Astrocyte of the spinal cord (primary cell): Measurements from ENCODE around the gene SLIT2.

ENCODE experiments used
- DNase-seq: peaks from one replicate; pipeline ENCODE4 v3.0.0; 2011; ENCODE audit warnings: low read depth, low spot score
- H3K4me3 ChIP-seq: 2 replicates; pipeline ENCODE4 v1.5.1; 2011; ENCODE audit warnings: low read depth, mild to moderate bottlenecking, low read length, moderate library complexity
- CTCF ChIP-seq: IDR thresholded peaks from 2 replicates; pipeline ENCODE4 v1.5.1; 2012; ENCODE audit warnings: low read depth, mild to moderate bottlenecking, low read length, inconsistent platforms
- in situ Hi-C: cut with HindIII; loops from 2 replicates; pipeline ENCODE4 v1.10.0; 2017; ENCODE audit warnings: low sequenced_read_pairs

Gene SLIT2

GRCh38 chr4:20248155-20248558 lies 3.5 kb upstream of the SLIT2 start:
- TF ChIP-seq CTCF: peak; percentile 71
- in situ Hi-C loops: no loop called here
- H3K4me3 ChIP-seq: no peak overlapping the region
- DNase-seq: peak; percentile 82

GRCh38 chr4:20249333-20249732 lies 2.4 kb upstream of the SLIT2 start:
- peak; percentile 71 for DNase-seq
- in situ Hi-C loops: no loop called here
- peak; percentile 60 for TF ChIP-seq CTCF
- no peak overlapping the region for H3K4me3 ChIP-seq

- in situ Hi-C loops: no loop called here
- peak; percentile 39 for DNase-seq
- TF ChIP-seq CTCF: no peak
- peak overlapping the region; percentile 74 for H3K4me3 ChIP-seq
Observed at GRCh38 chr4:20251031-20251795, 492 bp upstream of the SLIT2 start.

GRCh38 chr4:20252656-20253282 lies 1.1 kb downstream of the SLIT2 start:
- in situ Hi-C loops: no loop called here
- TF ChIP-seq CTCF: no peak
- DNase-seq: peak; percentile 40
- H3K4me3 ChIP-seq: peak overlapping the region; percentile 74

- H3K4me3 ChIP-seq: peak overlapping the region; percentile 74
- in situ Hi-C loops: no loop called here
- no peak for DNase-seq
- TF ChIP-seq CTCF: no peak
Observed at GRCh38 chr4:20253283-20253734, 1.6 kb downstream of the SLIT2 start.

- in situ Hi-C loops: no loop called here
- peak overlapping the region; percentile 74 for H3K4me3 ChIP-seq
- peak; percentile 32 for DNase-seq
- no peak for TF ChIP-seq CTCF
Observed at GRCh38 chr4:20253735-20254409, 2.2 kb downstream of the SLIT2 start.
